ENCODE results near the gene FOXL2. TPM values are rescaled to one million over a fixed set of nuclear protein-coding genes. Genes with fewer than 3 reads are reported as not detected.

Gene FOXL2
- total and polyA plus RNA-seq, 9 of the 15 experiments (the other 6 are each of a cell fraction or from before 2014, with no cell fraction given), result 0.27 to 22.1 (median 3.2) TPM

GRCh38 chr3:138914870-138915502, 32.0 kb downstream of the FOXL2 start:
- ChIA-PET CTCF (ENCODE audit: low intra/inter-chr PET ratio) (interaction anchor here (0.6 to 2.5 kb wide), 8 partner anchors 79 to 735 kb away, joined by 3 to 21 read pairs (median 7); partner anchors contain the start of genes CEP70 and PIK3CB), POLR2A (interaction anchor here (0.6 to 1.9 kb wide), 19 partner anchors 12 to 531 kb away, joined by 3 to 11 read pairs (median 4); partner anchors contain the start of genes CEP70 and PIK3CB)
- in situ Hi-C loops (cut with MboI), result loop anchor here (5.0 kb wide), 2 partner anchors 83 to 218 kb away; partner anchors contain the start of gene PIK3CB
- Histone ChIP-seq H3K27me3 (ENCODE audit: control insufficient read depth in 2 of 2, insufficient read depth in 2 of 2, low read length in 2 of 2) (no peaks in the 10 kb centered on the region), H3K9ac (ENCODE audit: insufficient read depth in 1 of 2, low read depth in 2 of 2, low read length in 2 of 2) (peak overlapping the region; percentile 95 to 99), H3K4me3 (peak overlapping the region; percentile 79), H2AFZ (ENCODE audit: low read depth, low read length) (peak overlapping the region; percentile 98), H3K9me1 (ENCODE audit: control insufficient read depth, insufficient read depth, low read length) (no peaks in the 10 kb centered on the region), H3K36me3 (ENCODE audit: control insufficient read depth, insufficient read depth, low read length) (no peaks in the 10 kb centered on the region), H3K4me1 (replicated peaks in 1 of 2; ENCODE audit: control insufficient read depth in 2 of 2, insufficient read depth in 2 of 2, low read length in 2 of 2) (peaks cover 32 to 38% of the 10 kb centered on the region in 2 experiments), H3K79me2 (ENCODE audit: control insufficient read depth, insufficient read depth, low read length) (peaks cover 7% of the 10 kb centered on the region; the same call in 2 of the 3 replicates), H4K20me1 (replicated peaks; ENCODE audit: control insufficient read depth, insufficient read depth, low read length) (no peaks in the 10 kb centered on the region), H3K9me3 (replicated peaks; ENCODE audit: control insufficient read depth, insufficient read depth, low read depth, low read length) (no peaks in the 10 kb centered on the region), H3K4me2 (ENCODE audit: insufficient read depth, low read length) (peak overlapping the region; percentile 80), H3K27ac (ENCODE audit: extremely low read depth, low read depth, low read length) (peak overlapping the region; percentile 98)
- ATAC-seq (peak; percentile 47), FAIRE-seq (peak; percentile 87), DNase-seq (ENCODE audit: extremely low read depth in 1 of 4, low spot score in 3 of 4) (peak; percentile 65 to 80 (median 72))
- intact Hi-C loops (cut with micrococcal nuclease), result loop anchor here (1.0 to 10.0 kb wide), 5 partner anchors 40 to 848 kb away; partner anchors contain the start of genes ARMC8, CEP70 and PIK3CB
- BruUV-seq (replicated peaks), result TSS peak; percentile 73
- WGBS (ENCODE audit: insufficient coverage, low coverage, missing lambda C conversion rate), result 3% methylated on average over 19 of the region's 19 CpGs
- TF ChIP-seq TAF15 (IDR thresholded peaks at IDR 0.05; ENCODE audit: low read depth, low read length) (no peak), CBFA2T3 (IDR thresholded peaks at IDR 0.05) (peak; percentile 82), FOXA1 (IDR thresholded peaks at IDR 0.05; ENCODE audit: borderline replicate concordance) (no peak), MLLT1 (IDR thresholded peaks at IDR 0.05) (peak; percentile 54 to 66; a peak in 3 of 4 replicates), TEAD2 (tag; IDR thresholded peaks at IDR 0.05) (no peak), HOMEZ (CRISPR knock-in tag; IDR thresholded peaks at IDR 0.05) (no peak), ZEB2 (IDR thresholded peaks at IDR 0.05) (peak; percentile 54; the same call in 1 of the 2 replicates), NFIX (CRISPR knock-in tag; IDR thresholded peaks at IDR 0.05; ENCODE audit: low read depth) (no peak), ILK (tag; IDR thresholded peaks at IDR 0.05; ENCODE audit: borderline replicate concordance, low read depth) (no peak), BRD9 (IDR thresholded peaks at IDR 0.05; ENCODE audit: low read depth, partially characterized antibody) (peak; percentile 68), LEF1 (IDR thresholded peaks at IDR 0.05) (peak; percentile 70; the same call in 1 of the 2 replicates), POLR3G (IDR thresholded peaks at IDR 0.05; ENCODE audit: extremely low read depth, insufficient read length, insufficient replicate concordance) (no peak), TEAD4 (IDR thresholded peaks at IDR 0.05; ENCODE audit: low read length) (no peak), TEAD4 (CRISPR knock-in tag; IDR thresholded peaks at IDR 0.05; ENCODE audit: borderline replicate concordance) (no peak), ID3 (CRISPR knock-in tag; IDR thresholded peaks at IDR 0.05) (no peak), ID3 (tag; IDR thresholded peaks at IDR 0.05) (peak; percentile 29; the same call in 1 of the 2 replicates), ZNF277 (CRISPR knock-in tag; IDR thresholded peaks at IDR 0.05; ENCODE audit: borderline replicate concordance) (no peak), NBN (IDR thresholded peaks at IDR 0.05; ENCODE audit: low read depth) (peak; percentile 49; the same call in 1 of the 2 replicates)
